ENCODE data around the gene DOCK3.

DNA sequence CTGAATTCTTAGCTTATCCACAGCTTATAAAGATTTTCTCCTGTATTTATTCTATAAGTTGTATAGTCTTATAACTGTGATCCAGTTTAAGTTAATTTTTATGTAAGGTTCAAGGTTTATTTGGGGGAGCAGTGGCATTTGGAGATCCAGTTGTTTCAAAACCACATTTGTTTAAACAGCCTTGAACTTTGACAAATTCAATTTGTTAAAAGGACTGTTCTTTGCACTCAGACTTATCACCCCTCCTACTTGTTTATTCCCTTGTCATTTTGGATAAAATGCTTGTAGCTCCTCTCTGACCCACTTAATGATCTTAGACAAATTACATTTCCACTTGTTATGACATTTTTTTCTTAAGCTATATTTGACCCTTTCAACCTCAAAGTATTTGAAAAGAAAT lies 327.8 kb downstream of the DOCK3 start:
- TF ChIP-seq, protein P1, sequence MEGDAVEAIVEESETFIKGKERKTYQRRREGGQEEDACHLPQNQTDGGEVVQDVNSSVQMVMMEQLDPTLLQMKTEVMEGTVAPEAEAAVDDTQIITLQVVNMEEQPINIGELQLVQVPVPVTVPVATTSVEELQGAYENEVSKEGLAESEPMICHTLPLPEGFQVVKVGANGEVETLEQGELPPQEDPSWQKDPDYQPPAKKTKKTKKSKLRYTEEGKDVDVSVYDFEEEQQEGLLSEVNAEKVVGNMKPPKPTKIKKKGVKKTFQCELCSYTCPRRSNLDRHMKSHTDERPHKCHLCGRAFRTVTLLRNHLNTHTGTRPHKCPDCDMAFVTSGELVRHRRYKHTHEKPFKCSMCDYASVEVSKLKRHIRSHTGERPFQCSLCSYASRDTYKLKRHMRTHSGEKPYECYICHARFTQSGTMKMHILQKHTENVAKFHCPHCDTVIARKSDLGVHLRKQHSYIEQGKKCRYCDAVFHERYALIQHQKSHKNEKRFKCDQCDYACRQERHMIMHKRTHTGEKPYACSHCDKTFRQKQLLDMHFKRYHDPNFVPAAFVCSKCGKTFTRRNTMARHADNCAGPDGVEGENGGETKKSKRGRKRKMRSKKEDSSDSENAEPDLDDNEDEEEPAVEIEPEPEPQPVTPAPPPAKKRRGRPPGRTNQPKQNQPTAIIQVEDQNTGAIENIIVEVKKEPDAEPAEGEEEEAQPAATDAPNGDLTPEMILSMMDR (IDR thresholded peaks at IDR 0.05; ENCODE audit: low read depth, low read length): no peak
- no peak for TF ChIP-seq EZH2phosphoT487 (IDR thresholded peaks at IDR 0.05; ENCODE audit: low read depth)
